Umbilical cord (tissue), 2 donors: ENCODE measurements around the gene NF2. TPM values are rescaled to one million over a fixed set of nuclear protein-coding genes. Genes with fewer than 3 reads are reported as not detected.

Experiments
- DNase-seq: peaks from one replicate; pipeline ENCODE4 v3.0.0-alpha.2; 2015; ENCODE audit warnings: low spot score
- total RNA-seq: library from RNA; depleted of rRNA; stranded (reverse); fragments of >200 nt; gene quantifications from one replicate; pipeline ENCODE4 v1.2.3, GENCODE V29; 2014; ENCODE audit warnings: low replicate concordance; ENCODE audit not compliant: insufficient read depth

NF2 gene
- total RNA-seq, 1 donor from 2014 or later, result 25.5 TPM

GRCh38 chr22:29663180-29663821 is 59.9 kb downstream of the NF2 start:
- DNase-seq, result no peak

- DNase-seq, result no peak
These were observed 62.1 kb downstream of the NF2 start for GRCh38 chr22:29665486-29665885.

DNA sequence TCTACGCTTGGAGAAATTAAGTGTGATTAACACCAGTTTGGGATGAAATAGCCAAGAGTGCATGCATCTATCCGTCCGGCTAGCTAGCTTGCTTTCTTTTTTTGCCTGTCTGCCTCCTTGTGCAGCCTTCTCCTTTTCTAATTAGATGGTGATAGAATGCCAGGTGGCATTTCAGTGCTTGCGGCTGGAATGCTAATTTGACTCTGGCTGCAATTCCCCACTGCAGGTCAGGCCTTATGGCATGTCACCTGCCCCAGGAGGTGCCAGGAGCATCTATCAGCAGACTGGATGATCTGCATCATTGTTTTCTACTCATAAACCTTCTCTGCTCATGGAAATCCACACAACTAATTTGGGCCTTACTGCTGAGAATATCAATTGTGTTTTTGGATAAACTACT is 65.2 kb downstream of the NF2 start:
- DNase-seq, result no peak

DNA sequence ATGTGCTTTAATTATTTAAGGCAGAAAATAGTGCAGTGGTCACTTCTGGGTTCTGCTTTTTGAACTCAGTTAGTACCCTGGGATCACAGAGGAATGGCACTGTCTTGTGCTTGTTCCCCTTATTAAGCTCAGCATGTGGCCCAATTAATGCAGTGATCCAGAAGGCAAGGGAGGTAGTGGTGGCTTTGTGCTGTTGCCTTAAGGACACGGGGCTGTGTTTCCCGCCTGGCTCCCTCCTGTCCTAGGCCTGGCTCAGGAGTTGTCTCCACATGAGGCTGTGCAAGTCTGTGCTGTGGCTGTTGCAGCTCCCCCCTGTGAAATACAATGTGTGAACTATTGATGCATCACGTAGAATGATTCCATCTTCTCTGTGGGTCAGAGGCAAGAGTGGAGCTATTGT is 67.2 kb downstream of the NF2 start:
- no peak for DNase-seq

- DNase-seq, result no peak
These were observed 70.1 kb downstream of the NF2 start for GRCh38 chr22:29673361-29674066.

GRCh38 chr22:29674121-29674520 is 70.7 kb downstream of the NF2 start:
- no peak for DNase-seq

- DNase-seq, result no peak
These were observed 75.9 kb downstream of the NF2 start for GRCh38 chr22:29679316-29679715.

- no peak for DNase-seq
These were observed 80.1 kb downstream of the NF2 start for GRCh38 chr22:29683536-29683935.

DNA sequence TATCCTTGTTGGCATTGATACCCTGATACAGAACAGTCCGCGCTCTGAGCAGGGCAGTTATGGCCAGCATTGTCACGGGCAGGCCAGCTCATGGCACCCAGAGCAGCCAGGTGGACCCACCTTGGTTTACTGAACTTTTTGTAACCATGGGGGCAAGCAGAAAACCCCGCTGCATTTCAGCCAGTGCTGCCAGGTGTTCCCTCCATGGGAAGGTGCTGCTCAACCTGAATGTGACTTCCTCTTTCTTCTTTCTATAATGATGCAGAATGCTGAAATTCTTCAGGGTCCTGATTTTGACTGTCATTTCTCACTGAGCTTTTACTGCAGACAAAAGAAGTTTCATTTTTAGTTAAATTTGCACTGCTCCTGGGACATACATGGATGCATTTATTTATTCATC is 80.8 kb downstream of the NF2 start:
- no peak for DNase-seq

DNA sequence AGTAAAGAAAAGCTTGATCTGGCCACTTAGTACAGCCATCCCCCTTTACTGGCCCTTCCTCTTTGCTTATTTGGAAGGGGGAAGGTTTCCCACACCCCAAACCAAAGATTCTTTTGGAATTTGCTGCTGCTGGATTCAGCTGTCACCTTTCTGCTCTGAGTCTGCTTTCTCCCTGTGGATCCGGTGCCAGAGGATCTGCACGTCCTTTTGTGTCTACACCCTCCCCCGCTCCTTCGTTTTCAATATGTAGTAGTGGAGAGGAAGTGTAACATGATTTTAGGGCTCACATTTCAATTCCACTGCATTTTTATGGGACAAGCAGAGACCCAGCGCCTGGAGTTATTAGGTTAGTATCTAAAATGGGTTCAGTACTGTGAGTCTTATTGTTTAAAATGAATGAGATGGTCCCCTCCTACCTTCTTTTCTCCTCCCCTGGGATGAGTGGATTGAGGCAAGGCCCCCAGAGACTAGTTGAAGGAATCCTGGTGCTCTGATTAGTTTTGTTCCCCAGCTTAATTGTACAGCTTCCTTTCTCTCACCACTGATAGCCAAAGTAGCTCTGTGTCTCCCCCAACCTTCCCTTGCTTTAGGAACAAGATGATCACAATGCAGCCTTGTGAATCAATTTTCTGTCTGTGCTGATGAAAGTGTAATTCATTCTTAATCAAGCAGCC is 85.9 kb downstream of the NF2 start:
- no peak for DNase-seq

DNA sequence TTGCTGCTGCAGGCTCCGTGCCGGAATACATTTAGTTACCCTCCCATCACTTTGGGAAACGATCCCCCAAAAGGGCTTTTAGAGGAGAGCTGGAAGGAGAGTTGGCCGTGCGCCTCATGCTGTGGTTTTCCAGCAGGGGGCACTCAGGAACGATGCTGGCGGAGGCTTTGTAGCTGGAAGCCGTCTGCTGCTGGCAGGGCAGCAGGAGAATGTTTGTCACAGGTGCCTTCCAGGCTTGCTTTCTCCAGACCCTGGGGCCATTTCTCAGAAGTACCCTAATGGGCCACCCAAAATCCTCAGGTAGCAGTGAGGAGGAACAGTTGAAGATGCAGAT is 86.4 kb downstream of the NF2 start:
- peak; percentile 34 for DNase-seq

GRCh38 chr22:29690476-29690875 is 87.0 kb downstream of the NF2 start:
- peak; percentile 64 for DNase-seq

DNA sequence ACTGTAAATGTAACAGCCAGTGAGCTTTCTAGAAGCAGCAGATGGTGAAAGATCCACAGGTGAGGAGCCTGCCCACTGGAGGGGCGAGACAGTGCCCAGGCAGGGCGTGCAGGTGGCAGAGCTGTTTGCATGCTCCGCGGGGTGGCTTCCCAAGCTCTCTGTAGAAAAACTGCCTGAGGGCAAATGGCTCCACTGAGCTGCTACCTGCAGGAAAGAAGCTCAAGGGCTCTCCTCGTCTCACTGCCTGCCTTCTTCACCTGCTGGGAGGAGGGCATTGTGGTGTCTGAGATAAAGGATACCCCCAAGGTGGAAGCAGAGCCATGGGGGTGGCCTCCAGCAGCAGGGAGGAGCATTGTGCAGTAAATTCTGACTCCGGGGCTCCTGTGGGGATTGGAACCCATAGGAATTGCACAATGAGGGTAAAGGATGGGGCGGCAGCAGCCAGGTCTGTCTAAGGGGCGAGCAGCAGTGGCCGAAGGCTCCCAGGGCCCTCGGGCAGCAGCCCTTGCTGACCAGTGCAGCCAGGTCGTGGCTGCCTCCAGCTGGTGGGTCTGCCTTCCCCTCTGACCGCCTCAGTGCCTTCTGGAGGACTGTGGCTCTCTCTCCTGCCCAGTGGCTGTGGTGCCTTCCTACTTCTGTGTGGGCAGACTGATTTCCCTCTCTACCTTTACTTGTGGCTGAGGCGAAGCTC is 88.3 kb downstream of the NF2 start:
- DNase-seq, result no peak

DNA sequence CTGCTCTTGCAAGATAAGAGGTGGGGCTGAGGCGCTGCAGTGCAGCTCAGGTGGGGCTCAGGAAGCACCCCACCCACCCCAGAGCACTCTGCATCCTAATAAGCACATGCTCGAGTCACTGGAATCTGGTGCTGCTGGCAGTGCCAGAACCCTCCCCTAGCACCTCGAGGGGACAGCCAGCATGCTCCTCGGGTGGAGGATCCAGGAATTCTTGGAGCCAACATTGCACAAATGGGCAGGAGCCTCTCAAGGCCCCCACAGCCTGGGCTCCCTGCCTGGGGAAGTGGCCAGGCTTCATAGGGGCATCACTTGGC is 88.9 kb downstream of the NF2 start:
- no peak for DNase-seq

GRCh38 chr22:29693161-29693560 is 89.7 kb downstream of the NF2 start:
- peak; percentile 20 for DNase-seq

DNA sequence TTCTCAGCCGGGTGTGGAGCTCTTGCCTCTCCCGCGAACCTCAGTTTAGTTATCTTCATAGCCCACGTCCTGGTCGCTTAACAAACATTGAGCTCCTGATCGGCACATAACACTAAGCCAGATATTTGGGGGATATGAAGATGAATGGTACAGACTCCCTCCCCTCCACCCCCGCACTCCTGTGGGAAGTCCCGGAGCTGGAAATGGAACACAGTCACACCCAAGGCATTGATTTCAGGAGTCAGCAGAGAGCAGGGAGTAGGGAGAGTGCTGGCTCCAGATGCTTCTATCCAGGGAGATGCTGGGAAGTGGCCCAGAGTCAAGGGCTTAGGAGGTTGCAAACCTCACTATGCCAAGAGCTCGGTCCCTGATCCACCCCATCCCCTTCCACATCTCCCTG is 90.2 kb downstream of the NF2 start:
- DNase-seq, result no peak

GRCh38 chr22:29695129-29695926 is 91.9 kb downstream of the NF2 start:
- DNase-seq, result no peak

- DNase-seq, result no peak
These were observed 94.6 kb downstream of the NF2 start for GRCh38 chr22:29697853-29698598.

DNA sequence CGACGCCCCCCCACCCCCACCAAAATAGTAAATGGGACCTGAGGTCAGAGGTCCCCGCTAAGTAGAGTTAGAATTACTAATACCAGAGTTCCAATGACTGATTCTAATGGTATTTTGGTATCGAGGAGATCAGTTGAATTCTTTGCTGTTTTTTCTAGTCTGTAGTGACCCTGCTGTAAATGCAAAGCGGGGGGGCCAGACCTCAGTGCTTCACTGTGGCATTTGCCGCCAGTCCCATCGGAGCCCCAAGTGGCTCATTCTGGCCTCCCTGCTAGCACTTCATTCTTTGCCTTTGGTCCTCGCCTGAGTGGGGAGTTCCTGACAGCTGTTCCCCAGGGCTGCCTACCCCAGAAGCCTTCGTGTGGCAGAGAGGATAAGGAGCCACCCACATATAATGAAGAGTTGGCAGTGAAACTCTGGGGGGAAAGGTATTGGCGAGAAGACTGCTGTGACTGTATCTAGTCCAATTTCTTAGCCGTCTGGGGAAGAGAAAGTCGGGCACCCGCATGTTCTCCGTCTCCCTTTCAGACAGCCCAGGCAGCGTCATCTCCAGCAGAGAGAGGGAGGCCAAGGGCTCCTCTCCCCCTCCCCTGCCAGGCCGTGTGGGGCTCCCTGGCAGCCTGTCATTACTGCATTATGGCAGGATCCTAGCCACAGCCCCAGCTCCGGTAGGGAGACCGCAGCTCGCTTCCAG is 96.9 kb downstream of the NF2 start:
- DNase-seq, result no peak

- no peak for DNase-seq
These were observed 97.4 kb downstream of the NF2 start for GRCh38 chr22:29700900-29701154.
